H1 (cell line): ENCODE measurements around the gene WNT3A. TPM values are rescaled to one million over a fixed set of nuclear protein-coding genes. Genes with fewer than 3 reads are reported as not detected.

ENCODE experiments used
- ASH2L ChIP-seq: fragments of 200-600, 300-600 bp; sonication (generic); IDR thresholded peaks from one replicate; pipeline ENCODE4 v1.7.1; 2017; ENCODE audit warnings: low read length
- BACH1 ChIP-seq: IDR thresholded peaks from 2 replicates; pipeline ENCODE4 v1.6.1; 2012; ENCODE audit warnings: low read length, improper control_type of control experiment
- BRCA1 ChIP-seq: IDR thresholded peaks from 2 replicates; pipeline ENCODE4 v1.6.1; 2012; ENCODE audit warnings: low read depth, low read length, improper control_type of control experiment
- CHD2 ChIP-seq: IDR thresholded peaks from 2 replicates; pipeline ENCODE4 v1.6.1; 2012; ENCODE audit warnings: low read length, improper control_type of control experiment
- KDM5A ChIP-seq: fragments of 200-600 bp; IDR thresholded peaks from 2 replicates; pipeline ENCODE4 v1.7.1; 2012; ENCODE audit warnings: mild to moderate bottlenecking, low read length, inconsistent platforms, mixed read lengths
- NANOG ChIP-seq: IDR thresholded peaks from 2 replicates; pipeline ENCODE4 v1.6.1; 2011; ENCODE audit warnings: low read length, low read depth, mild to moderate bottlenecking, inconsistent platforms; ENCODE audit not compliant: insufficient read depth, poor library complexity, severe bottlenecking
- PHF8 ChIP-seq: fragments of 200-600 bp; sonication (generic); conservative IDR thresholded peaks from 2 replicates; pipeline ENCODE4 v1.7.1; 2012; ENCODE audit warnings: low read depth, mild to moderate bottlenecking, inconsistent platforms, low read length, moderate library complexity
- RNF2 ChIP-seq: fragments of 200-900, 300-1000 bp; sonication (generic); IDR thresholded peaks from 2 replicates; pipeline ENCODE4 v1.7.1; 2016; ENCODE audit warnings: borderline replicate concordance, low read depth, mild to moderate bottlenecking, antibody characterized with exemption, low read length; ENCODE audit not compliant: poor library complexity, severe bottlenecking; ENCODE audit errors: missing control alignments
- RXRA ChIP-seq: IDR thresholded peaks from 2 replicates; pipeline ENCODE4 v1.6.1; 2011; ENCODE audit warnings: low read depth, mild to moderate bottlenecking, low read length, moderate library complexity; ENCODE audit not compliant: insufficient read depth
- polyA plus RNA-seq, 7 experiments: library from polyadenylated mRNA; depleted of rRNA in 3 of 7; stranded (reverse) in 5 of 7; unstranded in 2 of 7; fragments of >200 nt in 5 of 7; fragments of 200-250 nt in 2 of 7; gene quantifications; 1 replicate in 5 of 7; 2 replicates in 1 of 7; 4 replicates in 1 of 7; pipeline versions ENCODE4 v1.2.1 to v1.2.3, GENCODE V29; 2011 to 2013; ENCODE audit warnings: missing spikeins in 2 of 7, mixed read lengths in 2 of 7
- total RNA-seq: library from RNA; stranded (reverse); fragmentation: NEBNext Ultra II Directional; extraction: Animal tissue kit (Norgen Biotek cat#: 25700); gene quantifications from 2 replicates; pipeline ENCODE4 v1.2.1, GENCODE V29; 2021

The WNT3A gene
- total and polyA plus RNA-seq, 2 of the 8 experiments (the other 6 are each of a cell fraction or from before 2014, with no cell fraction given), result 0.08 to 0.19 TPM

- no peak for TF ChIP-seq RXRA
- TF ChIP-seq CHD2, result no peak
- no peak for TF ChIP-seq BACH1
- TF ChIP-seq ASH2L, result no peak
- no peak for TF ChIP-seq PHF8
- no peak for TF ChIP-seq RNF2
- TF ChIP-seq KDM5A, result no peak
- TF ChIP-seq NANOG, result no peak
- no peak for TF ChIP-seq BRCA1
Measured at GRCh38 chr1:228009828-228010775, 3.3 kb downstream of the WNT3A start (continued).
